Epidermal melanocyte (primary cell): Measurements from ENCODE around the gene OSBPL8.

Experiments used
- DNase-seq: peaks from one replicate; pipeline ENCODE4 v3.0.0; 2011; ENCODE audit warnings: low spot score; ENCODE audit not compliant: insufficient read length

OSBPL8 gene, protein sequence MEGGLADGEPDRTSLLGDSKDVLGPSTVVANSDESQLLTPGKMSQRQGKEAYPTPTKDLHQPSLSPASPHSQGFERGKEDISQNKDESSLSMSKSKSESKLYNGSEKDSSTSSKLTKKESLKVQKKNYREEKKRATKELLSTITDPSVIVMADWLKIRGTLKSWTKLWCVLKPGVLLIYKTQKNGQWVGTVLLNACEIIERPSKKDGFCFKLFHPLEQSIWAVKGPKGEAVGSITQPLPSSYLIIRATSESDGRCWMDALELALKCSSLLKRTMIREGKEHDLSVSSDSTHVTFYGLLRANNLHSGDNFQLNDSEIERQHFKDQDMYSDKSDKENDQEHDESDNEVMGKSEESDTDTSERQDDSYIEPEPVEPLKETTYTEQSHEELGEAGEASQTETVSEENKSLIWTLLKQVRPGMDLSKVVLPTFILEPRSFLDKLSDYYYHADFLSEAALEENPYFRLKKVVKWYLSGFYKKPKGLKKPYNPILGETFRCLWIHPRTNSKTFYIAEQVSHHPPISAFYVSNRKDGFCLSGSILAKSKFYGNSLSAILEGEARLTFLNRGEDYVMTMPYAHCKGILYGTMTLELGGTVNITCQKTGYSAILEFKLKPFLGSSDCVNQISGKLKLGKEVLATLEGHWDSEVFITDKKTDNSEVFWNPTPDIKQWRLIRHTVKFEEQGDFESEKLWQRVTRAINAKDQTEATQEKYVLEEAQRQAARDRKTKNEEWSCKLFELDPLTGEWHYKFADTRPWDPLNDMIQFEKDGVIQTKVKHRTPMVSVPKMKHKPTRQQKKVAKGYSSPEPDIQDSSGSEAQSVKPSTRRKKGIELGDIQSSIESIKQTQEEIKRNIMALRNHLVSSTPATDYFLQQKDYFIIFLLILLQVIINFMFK

DNA sequence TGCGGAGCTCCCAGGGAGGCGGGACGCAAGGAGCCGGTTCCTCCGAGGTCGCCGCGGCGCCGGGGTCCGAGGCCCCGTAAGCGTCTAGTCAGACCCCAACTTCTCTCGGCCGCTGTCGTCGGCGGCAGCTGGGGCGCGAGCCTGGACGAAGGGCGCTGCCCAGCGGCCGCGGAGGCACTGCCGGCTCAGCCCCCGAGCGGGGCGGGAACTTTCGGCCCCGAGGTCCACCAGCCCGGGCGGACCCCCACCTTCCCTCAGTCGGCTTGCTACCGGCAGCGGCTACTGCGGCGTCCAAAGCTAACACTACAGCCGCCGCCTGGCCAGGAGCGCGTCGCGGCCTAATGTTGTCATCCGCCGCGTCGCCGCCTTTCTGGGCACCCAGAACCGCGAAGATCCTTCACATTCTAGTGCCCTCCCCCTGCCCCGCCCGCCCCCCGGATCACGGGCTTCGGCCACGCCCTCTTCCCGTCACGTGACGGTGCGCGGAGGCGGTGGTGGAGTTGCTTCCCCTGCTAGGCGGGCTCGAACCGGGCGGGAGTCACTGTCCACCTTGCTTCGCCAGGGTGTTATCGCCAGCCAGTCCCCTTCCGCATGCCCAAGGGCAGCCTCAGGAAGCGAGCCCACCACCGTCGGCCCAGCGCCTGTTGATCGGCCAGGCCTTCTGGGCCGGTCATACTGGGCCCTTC lies at the start of gene OSBPL8:
OSBPL8 (minus strand) TSS at position 372 of the 686 bp plus-strand sequence. CDS start 72,220 bp downstream, outside the sequence.
- DNase-seq, result peak; percentile 80

DNA sequence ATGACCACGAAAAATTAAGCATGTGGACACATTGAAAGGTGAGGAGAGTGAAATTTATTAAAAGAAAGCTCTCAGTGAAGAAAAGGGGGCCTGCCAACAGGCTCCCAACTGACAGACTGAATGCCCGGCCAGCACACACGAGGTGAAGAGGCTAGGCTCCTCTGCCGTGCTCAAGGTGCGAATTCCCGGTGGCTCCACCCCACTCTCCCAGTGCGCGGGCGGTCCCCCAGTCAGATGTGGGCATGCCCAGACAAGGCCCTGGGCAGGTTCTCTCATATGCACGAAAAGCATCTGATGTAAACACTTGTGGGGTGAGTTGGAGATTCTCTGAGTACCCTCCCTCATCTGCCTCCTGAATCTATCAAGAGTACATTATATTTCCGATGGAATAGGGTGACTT lies 48.5 kb upstream of the OSBPL8 start:
- no peak for DNase-seq

DNA sequence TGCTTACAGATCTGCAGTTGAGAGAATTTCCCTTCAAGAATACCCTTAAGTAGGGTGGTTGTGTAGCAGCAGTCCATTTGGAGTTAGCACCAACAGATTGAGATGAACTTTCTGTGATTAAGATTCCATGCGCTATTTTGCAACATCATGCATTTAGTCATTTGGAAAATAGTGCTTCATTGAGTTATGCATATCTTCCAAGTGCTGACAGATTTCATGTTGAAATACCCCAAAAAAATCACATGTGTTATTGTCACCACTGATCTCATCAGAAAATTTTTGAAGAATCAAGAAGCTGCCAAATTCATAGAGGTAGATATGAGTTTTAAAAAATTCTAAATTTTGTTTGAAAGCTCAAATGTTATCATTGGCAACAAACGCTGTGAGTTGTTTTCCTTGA lies 35.5 kb upstream of the OSBPL8 start:
- no peak for DNase-seq

DNA sequence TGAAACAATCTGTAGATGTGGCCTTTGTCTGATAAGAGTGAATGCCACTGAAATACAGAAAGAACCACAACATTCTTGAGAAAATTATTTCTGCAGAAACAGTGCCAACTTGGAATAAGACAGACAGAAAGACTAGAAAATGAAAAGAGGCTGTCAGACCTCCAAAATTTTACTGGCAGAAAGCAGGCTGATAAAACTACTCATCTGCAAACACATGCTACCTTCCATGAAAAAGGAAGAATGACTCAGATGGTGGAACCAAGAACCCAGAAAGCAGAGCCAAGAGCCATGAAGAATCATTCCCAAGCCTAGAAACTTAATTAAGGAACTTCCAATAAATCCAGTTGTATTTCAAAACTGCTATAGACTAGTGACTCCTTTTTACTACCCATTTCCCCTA lies 31.9 kb upstream of the OSBPL8 start:
- no peak for DNase-seq

DNA sequence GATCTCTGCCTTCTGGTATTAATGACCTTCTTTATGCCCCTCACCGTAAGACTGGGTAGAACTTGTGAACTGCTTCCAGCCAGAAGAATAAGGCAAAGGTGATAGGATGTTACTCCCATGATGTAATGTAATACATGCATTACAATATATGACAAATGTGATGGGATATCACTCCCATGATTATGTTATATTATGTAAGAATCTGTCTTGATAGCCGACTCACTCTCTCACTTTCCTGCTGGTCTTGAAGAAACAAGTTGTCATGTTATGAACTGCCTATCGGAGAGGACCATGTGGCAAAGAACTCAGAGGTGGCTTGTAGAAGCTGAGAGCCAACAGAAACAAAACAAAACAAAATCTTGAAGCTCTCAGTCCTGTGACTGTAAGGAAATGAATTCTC lies 30.6 kb upstream of the OSBPL8 start:
- no peak for DNase-seq

DNA sequence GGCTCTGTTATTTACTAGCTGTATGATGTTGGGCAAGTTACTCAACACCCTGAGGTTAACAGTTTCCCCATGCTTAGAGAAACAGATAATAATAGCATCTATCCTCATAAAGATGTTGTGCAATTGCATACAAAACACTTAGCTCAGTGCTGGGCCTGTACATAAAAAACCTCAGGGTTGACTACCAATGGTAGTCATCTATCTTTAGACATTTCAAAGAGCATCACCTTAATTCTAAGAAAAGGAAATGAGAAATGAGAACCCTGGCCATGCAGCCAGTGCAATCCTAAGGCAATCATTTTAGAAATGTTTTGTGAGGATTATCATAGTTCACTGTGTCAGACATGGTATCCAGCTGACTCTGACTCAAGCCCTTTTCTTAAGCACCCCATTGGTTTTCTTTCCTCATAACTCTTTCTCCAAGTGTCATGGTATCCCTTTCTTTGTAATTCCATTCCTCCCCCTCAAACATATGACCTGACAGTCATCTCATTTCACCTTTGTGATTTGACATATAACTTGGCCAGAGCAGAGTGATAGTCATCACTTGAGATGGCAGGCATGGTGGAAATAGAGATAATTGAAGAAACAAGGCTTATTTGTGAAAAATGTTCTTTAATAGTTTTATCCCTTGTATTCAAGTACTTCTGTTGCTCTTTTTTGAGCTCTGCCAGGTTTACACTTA lies 29.5 kb upstream of the OSBPL8 start:
- no peak for DNase-seq

DNA sequence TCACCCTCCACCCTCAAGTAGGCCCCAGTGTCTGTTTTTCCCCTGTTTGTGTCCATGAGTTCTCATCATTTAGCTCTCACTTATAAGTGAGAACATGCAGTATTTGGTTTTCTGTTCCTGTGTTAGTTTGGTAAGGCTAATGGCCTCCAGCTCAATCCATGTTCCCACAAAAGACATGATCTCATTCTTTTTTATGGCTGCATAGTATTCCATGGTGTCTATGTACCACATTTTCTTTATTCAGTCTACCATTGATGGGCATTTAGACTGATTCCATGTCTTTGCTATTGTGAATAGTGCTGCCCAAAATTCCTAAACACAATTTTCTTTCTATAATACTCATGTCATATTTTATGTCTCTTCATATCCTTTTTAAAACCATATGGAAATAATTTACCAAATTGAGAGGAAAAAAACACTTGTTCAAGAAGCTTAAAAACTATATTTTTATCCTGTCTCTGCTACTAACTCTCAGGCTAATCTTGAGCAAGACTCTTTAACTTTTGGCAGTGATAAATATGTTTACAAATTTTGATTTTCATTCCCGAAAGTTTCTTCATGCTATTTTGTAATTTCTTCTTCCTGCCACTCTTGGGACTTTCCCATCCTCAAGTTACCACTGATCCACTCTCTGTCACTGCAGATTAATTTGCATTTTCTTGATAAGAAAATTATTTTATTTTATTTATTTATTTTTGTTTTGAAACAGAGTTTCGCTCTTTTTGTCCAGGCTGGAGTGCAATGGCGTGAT lies 28.0 kb upstream of the OSBPL8 start:
- DNase-seq, result no peak

DNA sequence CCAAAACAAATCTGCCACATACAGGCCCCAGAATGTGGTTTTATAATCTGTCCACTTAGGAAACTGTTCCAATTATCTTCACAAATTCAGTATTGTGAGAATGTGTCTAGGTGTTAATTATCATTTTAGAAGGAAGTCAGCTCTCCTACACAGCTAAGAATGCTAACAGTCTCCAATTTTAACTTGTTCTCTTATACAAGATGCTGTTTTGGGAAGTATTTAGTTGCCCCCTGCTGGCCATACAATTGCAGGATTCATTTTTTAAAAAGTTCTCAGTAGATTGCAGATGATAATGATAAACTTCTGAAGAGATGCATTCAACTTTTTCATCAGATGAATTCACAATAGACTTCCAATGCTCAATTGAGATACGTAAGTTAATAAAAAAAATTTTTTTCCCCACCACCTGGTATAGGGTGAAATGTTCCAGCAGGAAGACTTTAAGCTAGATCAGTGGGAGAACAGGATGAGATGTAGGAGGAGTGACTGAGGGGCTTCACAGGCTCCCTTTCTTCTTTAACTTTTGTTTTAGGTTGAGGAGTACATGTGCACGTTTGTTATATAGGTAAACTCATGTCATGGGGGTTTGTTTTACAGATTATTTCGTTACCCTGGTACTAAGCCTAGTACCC lies 27.3 kb upstream of the OSBPL8 start:
- no peak for DNase-seq

DNA sequence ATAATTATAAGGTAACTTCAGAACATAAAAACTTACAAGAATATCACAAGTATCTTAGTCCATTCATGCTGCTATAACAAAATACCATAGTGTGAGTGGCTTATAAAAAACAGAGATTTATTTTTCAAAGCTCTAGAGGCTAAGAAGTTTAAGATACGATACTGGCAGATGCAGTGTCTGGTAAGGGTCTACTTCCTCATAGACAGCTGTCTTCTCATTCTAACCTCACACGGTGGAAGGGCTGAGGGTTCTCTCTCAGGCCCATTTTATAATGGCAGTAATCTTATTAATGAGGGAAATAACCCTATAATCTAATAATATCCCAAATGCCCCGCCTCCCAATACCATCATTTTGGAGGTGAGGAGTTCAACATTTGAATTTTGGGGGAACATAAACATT lies 23.7 kb upstream of the OSBPL8 start:
- DNase-seq, result no peak

DNA sequence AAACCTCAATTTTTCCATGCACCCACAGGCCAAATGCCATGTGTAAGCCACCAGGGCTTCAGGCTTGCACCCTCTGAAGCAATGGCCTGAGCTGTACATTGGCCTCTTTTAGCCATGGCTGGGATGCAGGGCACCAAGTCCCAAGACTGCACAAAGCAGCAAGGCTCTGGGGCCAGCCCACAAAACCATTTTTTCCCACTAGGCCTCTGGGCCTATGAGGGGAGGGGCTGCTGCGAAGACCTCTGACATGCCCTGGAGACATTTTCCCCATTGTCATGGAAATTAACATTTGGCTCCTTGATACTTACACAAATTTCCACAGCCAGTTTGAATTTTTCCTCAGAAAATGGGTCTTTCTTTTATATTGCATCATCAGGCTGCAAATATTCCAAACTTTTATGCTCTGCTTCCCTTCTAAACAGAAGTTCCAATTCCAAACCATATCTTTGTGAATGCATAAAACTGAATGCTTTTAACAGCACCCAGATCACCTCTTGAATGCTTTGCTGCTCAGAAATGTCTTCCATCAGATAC lies 14.3 kb upstream of the OSBPL8 start:
- DNase-seq, result no peak

DNA sequence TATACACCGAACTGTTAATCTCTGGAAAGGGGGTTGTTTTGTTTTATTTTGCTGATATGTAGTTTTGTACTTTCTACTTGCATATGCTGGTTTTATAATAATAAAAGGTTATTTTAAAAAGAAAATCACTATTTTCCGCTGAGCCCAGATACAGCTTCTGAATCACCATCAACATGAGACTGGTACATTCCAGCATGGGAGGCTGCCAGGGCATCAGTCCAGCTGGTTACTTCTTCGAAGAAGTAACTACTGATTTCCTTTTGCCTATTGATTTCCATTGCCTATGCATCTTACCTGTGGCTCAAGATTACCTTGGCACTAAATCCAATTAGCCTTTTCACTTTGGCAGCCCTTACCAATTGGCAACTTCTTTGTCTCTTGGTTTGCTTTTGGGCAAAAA lies 11.7 kb upstream of the OSBPL8 start:
- DNase-seq, result no peak

DNA sequence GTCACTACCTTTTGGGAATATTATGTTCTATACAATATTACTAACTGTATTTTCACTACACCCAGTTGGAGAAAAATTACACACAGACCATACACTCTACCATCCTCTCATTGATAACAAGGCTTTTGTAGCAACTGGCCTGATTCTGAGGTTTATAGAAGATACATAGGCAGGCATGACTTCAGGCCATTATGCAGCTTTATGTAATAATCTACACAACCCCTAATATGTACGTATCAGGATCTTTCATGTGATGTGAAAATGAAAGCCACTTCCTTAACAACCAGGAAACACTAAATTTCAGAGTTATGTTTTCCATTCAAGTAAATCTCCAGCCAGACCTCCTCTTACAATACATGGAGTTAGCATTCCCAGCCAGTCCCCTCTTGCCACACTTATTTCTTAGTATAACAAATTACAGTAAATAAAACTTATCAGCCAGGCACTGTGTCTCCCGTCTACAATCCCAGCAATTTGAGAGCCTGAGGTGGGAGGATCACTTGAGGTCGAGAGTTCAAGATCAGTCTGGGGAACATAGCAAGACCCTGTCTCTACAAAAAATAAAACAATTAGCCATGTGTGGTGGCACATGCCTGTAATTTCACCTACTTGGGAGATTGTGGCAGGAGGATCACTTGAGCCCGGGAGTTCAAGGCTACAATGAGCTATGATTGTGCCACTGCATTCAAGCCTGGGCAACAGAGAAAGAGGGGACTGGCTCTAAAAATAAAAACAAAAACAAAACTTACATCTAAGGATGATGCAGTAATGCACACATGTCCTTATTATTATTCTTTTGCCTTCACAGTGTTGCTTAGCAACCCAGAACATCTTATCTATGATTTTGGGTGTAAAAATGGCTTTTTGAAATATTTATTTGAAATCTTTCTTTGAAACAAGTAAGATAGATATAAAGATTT lies 10.4 kb upstream of the OSBPL8 start:
- DNase-seq, result no peak

DNA sequence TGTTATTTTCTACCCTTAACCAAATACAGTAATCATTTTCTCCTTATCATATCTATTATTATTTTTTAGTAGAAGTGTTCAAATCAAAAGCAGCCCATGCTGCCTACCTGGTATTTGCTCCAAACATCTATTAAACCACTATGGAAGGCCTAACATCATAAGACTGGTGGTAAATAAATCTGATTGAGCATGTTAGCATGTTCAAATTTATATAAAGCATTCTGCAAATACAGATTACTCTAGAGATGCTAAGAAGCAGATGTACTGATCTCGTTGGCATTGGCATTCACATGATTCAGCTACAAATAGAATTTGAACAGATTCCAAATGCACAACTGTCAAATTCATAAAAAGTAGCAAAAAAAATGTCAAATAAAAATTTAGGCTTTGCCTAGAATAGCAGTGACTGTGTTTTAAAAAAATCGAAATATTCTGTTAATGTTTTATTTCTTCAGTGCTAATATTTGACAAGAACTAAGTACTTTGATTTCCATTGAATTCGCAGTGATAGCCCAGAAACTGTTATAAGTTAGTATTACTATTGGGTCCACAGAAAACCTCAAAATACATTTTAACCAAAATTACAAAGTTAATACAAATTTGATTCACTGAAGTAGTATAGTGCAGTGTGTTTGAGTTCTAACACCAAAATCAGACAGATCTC lies 9.4 kb upstream of the OSBPL8 start:
- no peak for DNase-seq

DNA sequence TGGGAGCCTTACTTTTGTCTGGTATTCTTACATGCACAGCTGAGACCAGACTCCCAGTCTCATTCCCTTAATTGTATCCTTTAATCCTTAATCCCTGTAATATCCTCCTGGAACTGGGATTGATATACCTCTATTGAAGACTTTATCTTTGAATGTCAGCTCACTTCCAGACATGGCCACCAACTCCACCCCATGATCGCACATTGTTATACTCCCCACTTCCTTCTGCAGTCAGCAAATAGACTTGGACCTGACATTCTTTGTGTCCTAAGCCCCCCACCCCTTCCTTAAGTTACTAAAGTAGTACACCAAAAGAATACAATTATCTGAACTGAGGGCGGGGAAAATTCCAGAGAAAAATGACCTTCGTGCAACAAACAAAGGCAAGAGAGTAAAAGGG lies 8.6 kb upstream of the OSBPL8 start:
- DNase-seq, result no peak

DNA sequence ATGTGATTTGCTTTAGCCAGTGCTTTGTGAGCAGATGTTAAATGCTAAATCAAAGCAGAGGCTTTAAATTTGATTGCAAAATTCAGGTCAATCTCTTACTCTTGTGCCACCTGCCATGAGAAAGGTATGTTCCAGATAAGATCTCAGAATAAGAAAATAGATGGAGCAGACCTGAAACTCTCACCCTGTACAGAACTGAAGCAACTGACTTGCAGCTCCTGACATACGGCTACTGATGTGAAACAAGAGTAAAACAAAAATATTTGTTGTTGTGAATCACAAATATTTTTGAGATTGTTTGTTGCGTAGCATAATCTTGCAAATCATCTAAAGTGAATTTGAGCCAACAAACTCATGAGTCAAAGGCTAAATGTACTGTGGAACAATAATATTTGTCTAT lies 3.5 kb upstream of the OSBPL8 start:
- DNase-seq, result no peak

DNA sequence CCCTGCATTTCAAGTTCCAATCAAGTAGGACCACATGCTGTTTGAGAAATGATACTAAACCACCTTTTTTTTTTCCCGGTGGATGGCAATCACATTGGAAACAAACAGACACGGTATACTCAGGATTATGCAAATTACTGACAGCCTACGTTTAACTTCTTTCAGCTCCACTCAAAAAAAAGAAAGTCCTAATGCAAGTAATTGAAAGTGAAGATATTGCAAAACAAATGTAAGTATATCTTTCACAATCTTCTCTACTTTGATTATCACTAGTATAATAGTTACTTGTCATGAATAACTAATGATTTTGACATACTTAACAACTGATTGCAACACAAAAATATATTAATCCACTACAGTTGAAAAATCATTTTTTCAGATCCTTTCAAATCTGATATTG lies 2.6 kb upstream of the OSBPL8 start:
- DNase-seq, result no peak

DNA sequence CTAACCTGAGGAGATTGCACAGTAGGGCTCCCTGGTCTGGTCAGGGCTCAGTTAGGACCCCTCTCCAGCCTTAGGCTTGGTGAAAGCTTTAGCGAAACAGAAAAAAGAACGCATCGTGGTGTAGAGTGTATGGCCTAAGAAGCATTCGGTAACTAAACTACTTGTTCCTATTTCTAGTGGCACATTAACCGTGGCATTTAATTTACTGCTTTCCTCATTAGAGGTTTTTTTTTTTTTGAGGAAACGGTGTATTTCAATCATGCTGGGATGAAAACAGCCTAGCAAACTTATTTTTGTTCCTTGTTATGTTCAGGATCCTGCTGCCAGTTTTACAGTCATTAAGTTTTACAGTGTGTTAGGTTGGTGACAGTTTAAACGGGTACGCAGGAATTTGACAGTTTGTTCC lies 518 bp upstream of the OSBPL8 start:
- no peak for DNase-seq

DNA sequence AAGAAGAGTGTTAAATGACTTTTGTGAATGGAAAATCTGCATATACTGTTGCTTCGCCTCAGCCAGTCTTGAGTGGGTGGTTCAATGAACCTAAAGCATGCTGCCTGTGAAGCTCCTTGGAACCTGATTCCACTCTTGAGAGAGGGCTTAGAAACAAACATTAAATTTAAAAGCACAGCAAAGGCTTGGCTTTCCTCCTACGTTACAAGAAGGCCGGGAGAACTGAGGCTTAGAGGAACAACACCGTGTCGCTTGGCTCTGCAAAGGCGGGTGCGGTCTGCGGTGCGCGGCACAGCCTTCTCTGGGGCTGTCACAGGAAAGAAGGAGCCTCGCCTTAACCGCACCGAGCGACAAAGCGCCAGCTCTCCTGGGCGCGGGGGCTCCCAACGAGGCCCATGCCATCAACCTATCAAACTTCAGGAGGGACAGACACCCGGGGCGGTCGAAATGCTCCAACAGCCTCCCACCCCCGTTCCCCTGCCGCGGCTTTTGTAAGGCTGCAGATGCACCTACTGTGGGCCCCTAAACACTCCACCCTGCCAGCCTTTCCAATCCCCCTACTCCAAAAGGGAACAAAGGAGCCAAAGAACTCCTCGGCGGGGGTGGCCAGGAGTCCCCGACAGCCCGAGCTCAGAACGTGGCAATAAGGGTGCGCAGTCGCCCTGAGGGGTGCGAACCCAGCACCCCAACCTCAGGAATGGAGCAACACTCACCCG lies 729 bp downstream of the OSBPL8 start:
- no peak for DNase-seq
